ENCODE results near the gene KCTD1.
"Not testable (repeated sequence)": the region's sequence is repeated elsewhere in the genome, so short reads cannot be mapped to it uniquely, and the experiment has no call there.

Gene KCTD1

DNA sequence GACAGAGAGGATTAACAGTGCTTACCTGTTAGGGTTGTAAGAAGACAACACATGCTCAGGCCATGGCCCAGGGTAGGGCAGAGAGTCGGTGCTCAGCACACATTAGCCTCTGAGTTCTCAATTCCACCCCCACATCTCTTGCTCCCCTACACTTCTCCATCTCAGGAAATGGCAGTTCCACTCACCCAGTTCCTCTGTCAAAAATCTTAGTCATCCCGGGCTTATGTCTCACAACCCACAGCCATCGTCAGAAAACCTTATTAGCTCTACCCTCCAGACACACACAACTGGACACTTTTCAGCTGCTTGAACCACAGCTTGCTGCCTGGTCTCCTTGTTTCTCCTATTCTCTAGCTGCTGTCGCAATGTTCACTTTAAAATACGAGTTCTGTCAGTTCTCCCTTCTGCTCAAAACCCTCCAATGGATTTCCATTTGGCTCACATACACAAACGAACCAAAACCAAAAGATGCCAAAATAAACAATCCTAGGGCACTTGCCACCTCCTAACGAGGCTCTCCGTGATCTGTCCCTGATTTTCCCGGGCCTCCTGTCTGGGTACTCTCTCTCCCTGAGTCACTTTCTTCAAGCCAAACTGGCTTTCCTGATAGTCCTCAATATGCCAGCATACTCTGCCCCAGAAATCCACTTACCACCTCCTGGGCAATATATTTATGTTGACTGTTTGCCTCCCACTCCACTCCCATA lies 89.7 kb downstream of the KCTD1 start:
- DNase-seq (ENCODE audit: low read depth, low spot score) = no peak

DNA sequence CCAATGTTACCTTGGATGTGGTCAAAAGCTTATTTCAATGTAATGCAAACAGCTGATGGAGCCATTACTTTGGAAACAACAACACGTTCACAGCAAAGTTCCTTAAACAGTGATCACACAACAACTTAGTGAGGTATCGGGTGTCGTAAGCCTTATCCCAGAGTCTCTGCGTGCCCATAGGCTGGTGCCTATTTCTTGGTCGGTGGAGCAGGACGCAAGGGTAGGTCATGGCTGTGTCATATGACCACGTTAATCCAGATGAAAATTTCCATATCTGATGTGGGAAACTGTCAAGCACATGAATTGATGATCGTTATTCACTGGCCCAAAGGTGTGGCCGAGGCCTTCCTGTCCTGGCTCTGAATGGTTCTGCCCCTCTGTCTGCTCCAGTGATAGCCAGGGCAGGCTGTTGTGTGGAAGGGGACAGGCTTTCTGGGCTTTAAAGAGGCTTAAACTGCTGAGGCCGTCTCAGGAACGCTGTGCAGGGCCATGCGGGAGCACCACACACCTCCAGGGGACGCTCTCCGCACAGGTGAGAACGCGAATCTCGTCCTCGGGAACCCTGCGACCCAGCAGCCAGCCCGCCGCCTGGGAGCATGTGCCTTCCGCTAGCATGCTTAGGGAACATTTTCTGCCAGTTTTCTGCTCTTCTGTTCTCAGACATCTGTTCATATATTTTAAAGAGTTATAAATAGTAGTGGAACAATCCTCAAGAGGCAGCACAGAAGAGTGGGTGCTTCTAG lies 90.6 kb downstream of the KCTD1 start:
- no peak for DNase-seq (ENCODE audit: low read depth, low spot score)

DNA sequence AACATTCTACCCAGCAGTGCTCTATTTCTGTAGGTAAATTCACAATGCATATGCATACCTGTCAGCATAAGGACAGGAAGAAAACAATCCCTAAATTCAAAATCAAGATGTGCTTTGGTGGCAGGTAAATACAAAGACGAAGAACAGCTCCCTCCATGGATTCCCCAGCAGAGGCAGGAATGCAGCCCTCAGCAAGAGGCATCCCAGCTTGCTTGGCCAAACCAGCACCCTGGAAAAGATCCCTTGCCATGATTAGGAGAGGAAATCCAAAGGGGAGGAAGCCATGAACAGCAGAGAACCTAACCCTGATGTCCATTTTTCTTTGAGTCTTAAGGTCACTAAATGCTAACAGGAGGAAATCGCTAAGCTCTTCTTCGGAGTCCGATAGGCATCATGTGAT lies 91.2 kb downstream of the KCTD1 start:
- DNase-seq (ENCODE audit: low read depth, low spot score) = no peak

DNA sequence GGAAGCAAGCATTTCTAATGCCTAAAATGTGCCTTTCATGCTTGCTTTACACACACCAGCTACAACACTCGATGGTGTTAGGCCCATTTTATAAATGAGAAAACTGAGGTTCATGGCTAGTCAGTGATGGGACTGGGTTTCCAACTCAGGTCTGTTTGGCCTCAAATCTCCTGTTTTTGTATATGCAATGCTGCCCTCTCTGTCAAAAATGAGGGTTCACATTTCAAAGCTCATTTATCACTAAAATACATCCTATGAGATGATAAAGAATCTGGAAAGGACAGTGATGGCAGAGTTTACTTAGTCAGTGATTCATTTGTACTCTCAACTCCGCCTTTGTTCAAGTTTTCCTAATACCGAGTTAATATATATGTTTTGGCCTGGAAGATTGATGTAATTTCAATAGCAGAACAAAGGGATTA lies 92.3 kb downstream of the KCTD1 start:
- DNase-seq (ENCODE audit: low read depth, low spot score) = no peak

DNA sequence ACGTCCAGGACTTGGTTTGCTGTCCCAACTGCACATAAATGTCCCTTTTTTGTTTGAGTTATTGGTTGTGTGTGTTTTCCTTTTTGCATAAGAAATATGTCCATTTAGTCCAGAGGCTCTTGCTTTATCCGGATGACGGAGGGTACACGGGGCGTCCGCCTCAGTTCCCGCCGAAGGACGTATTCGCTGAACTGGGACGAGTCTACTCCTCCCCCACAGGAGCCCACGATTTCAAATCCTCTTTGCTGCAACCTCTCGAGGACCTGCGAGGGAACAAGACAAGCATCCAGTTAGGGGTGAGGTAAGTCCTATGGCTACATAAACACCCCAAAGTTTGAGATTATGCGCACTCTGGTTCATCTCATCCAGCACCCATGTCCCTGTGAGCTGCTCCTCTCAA lies 92.7 kb downstream of the KCTD1 start:
- DNase-seq (ENCODE audit: low read depth, low spot score) = no peak

DNA sequence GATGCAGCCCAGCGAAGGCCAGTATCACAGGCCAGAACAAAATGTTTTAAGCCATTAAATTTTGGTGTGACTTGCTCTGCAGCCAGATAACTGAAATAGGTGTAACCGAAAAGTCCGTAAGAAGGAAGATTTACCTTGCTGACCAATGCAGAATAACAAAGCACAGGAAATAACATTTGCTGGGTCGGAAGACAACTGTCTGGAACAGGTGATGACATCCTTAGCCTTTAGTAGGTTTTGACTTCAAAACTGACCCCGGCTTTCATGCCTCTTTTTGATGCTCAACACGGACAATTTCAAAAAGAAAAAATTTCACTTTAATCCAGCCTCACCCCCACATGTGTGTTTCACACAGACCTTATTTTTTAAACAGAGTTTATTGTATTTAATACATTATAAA lies 93.7 kb downstream of the KCTD1 start:
- no peak for DNase-seq (ENCODE audit: low read depth, low spot score)

DNA sequence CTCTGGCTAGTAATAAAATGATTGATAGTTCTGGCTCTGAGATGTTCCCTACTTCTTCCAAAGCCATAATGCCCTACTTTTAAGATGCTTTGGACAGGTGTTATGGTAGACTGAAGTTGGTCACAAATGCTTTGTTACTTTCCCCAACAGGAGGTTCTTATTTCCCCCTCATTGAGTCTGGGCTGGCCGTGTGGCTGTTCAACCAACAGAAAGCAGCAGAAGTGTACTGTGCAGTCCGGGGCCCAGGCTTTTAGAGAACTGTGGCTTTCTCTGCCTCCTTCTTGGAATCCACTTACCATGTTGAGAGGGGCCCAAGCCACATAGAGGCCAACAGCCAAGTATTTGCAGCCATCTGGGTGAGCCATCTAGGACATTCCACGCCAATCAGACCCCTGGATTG lies 94.2 kb downstream of the KCTD1 start:
- no peak for DNase-seq (ENCODE audit: low read depth, low spot score)

DNA sequence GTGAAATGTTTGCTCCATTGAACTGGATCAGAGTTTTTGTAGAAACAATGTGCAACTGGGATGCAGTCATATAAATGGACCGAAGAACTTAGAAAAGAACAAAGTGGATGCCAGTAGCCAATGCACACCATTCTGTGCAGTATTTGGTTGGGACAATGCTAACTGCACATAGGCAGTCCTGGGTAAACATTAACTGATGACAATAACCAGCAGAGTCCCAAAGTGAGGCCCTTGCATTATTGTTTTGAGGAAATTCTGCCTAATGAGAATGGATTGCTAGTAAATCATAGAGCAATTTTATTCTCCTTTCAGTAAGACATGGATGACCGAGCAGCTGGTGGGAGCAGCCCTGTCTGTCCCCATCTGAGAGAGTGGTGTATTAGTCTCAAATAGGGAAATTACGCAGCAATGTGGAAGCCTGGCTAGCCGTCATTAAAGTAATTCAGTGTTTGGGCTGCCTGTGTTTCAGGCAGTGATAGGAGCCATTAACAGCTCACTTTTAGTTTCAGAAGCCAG lies 94.9 kb downstream of the KCTD1 start:
- DNase-seq (ENCODE audit: low read depth, low spot score) = no peak

DNA sequence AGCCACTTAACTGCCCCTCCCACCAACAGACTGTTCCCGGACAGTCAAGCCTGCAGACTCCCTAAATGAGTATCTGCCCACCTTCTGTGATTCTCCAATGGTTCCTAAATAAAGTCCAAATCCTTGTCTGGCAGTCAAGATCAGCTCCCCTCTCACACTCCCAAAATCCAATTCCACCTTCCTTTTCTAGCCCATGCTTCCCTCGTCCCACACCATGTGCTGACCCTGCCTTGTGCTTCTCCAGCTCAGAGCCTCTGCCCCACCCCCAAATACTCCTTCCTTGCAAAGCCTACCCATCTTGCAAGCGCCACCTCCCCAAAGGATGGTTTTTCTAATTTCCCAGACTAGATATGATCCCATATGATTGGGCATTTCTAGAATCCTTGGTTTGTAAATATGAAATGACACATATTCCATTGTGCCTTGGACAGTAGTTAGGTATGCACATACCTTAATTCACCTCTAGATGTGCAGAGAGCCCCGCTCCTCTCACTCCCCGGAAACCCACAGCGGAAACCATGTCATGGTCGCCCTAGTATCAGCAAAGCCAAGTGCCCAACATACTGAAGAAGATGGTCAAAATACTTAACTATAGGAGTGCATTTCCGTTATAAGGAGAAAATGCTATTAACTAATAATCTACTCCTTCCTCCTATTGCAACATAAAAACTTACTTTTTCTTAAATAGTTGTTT lies 97.2 kb downstream of the KCTD1 start:
- no peak for DNase-seq (ENCODE audit: low read depth, low spot score)

DNA sequence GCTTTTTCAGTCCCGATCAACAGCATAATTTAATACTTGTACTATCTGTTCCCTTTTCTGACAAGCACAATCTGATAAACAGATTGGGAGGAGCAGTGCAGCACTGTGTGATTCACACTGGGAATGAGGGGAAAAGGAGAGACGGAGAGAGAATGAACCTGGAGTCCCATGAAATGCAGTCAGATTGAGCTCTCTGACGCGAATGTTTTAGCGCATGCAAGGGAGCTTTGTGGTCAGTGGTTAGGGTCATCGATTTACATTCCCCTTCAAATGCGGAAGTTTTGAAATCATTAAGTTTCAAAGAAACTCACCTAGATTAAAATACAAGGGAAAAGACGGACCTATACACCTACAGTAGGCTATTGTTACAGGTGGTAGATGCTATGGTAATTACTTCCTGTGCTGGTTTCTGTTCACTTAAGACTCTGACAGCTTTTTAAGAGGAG lies 99.6 kb downstream of the KCTD1 start:
- no peak for DNase-seq (ENCODE audit: low read depth, low spot score)

DNA sequence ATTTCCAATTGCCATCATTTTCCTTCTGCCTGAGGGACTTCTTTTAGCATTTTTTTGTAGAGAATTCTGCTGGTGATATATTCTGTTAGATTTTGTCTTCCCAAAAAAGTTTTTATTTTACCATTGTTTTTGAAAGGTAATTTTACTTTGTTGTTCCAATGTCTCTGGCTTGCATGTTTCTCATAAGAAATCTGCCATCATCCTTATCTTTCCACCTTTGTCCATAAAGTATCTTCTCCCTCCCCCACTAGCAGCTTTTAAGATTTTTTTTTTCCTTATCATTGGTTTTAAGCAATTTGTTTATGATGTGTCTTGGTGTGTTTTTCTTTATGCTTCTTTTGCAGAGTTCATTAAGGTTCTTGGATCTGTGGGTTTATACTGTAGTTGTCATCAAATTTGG lies 104.5 kb downstream of the KCTD1 start:
- no peak for DNase-seq (ENCODE audit: low read depth, low spot score)

DNA sequence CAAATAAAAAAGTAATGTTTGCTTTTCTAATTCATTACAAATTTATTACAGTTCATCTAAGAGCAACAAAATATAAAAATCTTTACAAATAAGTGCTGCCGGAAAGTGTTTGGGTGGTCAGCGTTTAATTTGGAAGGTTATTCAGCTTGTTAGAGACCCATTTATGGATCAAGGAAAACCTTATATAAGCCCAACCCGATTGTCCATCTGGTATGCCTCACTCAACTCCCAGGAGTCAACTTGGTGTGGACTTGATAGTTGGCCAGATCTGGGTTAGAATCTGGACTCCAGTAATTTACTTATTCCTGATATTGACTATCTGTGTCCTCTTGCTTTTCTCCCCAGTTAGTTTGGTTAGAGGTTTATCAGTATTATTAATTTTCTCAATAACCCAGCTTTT lies 106.2 kb downstream of the KCTD1 start:
- no peak for DNase-seq (ENCODE audit: low read depth, low spot score)

DNA sequence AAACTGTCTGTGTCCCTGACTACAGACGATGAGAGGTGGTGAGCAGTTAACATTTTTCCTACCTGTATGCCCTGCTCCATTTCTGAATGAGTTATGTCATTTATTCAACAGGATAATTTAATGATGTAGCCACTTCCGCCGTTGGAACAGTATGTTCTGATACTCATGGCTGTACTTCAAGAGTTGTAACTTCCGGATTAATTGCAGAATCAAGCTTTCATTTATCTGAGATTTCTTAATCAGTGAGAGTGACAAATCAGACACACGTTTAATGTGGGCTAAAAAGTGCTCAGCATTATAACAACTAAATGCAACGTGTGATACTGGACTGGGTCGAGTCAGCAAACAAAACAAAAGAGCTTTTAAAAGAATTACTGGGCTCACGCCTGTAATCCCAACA lies 107.7 kb downstream of the KCTD1 start:
- no peak for DNase-seq (ENCODE audit: low read depth, low spot score)

DNA sequence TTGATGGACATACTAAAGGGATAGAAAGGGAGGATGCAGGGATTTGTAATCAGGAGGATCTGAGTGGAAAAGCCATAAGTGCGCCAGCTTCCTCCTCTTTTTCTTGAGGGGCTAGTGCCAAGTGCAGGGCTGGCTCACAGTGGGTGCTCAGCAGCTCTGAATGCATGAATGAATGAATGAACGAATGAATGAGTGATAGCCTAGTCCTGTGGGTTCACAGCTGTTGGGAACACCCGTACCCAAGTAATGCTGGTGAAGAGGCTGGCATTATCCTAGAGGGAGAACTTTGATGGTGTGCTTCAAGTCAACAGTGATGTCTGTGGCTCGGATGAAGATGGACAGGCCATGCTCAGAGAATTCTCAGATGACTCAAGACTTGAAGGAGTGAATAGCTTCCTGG lies 108.8 kb downstream of the KCTD1 start:
- no peak for DNase-seq (ENCODE audit: low read depth, low spot score)

DNA sequence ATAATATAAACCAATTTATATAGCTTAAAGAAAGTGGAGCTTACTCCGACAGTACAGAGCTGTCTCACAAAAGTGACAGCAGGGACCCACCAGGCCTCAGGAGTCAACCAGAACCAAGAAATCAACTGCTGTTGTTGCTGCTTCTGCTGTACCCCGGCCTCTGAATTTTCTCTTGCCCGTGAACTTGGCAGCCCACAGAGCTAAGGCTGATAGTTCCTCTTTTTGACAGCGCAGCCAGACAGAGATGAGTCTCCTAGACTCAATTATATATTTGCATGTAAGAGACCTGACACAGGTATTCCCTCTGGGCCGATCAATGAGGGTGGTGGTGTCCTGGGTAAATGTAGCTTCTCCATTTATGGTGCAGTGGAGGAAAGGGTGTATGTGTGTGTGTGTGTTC lies 109.4 kb downstream of the KCTD1 start:
- DNase-seq (ENCODE audit: low read depth, low spot score) = no peak

DNA sequence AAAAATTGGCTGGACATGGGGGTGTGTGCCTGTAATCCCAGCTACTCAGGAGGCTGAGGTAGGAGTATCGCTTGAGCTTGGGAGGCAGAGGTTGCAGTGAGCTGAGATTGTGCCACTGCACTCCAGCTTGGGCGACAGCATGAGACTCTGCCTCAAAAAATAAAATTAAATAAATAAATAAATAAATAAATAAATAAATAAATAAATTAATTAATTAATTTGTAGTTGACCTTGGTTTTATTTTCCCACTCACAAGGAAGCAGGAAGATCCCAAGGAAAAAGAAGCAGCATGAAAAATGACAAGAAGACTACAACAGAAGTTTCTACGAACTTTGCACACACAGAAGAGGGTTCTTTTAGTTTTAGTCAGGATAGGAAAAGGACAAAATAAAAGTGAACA lies 110.7 kb downstream of the KCTD1 start:
- not testable (repeated sequence) for DNase-seq (ENCODE audit: low read depth, low spot score)

DNA sequence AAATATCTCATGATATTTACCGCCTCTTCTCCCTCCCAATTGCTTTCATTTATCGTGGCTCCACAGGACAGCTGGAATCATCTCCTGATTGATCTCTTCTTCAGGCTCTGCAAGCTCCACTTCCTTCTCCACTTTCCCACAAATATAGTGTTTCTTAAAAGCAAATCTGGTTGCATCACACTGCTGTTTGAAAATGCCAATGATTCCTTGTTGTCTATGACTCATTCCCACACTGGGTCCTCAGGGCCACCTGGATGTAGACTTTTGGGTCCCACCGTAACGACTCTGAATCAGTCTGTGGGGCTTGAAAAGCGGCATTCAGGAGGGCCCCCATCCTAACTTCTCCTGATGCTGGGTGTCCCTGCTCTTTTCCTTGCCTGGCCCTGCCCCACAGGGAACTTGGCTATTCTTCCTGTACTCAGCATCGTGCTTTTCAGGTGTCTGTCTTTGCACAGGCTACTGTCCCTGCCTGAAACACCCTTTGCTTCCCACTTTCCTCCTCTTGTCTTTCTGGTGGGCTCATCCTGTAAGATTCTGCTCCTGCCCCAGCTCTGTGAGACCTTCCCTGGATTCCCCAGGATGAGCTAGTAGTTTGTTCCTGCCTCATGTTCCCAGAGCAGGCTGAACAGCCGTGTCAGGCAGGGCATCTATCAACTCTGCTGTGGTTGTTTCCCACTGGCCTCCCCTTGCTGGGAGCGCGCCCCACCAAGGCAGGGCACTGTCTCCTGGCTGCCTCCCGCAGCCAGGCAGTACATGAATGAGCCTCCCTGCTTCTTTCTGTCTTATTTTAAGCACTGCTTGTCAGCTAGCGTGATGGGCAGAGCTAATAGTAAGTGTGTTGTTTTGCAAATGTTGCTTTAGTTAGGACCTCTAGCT lies 111.9 kb downstream of the KCTD1 start:
- no peak for DNase-seq (ENCODE audit: low read depth, low spot score)

DNA sequence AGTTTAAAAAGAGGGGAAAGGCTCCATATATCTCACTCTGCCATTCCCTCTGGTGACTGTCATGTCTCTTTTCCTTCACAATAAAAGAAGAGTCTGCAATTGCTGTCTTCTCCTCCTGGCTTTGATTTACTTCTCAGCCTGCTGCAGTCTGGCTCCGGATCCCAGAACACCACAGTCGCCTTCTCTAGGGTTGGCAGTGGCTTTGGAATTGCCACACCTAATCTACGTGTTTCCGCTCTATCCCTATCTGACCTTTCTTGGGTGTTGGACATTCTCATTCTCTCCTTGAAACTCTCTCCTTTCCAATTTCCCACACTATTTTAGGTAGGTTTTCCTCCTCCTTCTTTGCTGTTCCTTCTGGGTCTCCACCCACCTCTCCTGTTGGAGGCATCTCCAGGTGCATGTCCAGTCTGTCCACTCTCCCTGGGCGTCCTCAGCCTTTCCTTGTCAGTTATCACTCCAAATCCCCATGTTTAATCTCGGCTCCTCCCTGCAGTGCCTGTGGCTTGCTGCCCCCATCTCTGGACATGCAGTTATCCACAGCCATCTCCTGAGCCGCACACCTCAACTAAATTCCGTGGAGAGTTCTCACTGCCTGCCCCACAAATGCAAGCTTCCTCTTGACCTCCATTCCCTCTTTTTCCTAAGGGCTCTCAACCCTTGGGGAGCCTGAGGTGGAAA lies 112.8 kb downstream of the KCTD1 start:
- no peak for DNase-seq (ENCODE audit: low read depth, low spot score)

DNA sequence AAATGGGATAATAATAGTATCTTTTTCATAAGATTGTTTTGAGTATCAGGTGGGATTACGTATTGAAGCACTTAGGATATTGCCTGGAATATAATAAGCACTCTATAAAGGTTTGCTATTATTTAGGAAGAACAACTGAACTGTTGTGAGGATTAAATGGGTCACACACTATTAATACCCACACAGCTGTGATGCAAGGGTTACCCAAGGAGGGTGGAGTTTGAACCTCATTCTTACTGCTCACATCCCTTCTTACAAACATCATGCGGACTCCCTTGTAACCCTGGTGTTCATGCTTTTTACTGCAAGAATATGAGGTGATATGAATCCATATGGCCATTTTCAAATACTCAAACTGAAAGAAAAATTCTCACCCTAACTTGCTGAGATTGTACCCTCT lies 113.5 kb downstream of the KCTD1 start:
- DNase-seq (ENCODE audit: low read depth, low spot score) = no peak

DNA sequence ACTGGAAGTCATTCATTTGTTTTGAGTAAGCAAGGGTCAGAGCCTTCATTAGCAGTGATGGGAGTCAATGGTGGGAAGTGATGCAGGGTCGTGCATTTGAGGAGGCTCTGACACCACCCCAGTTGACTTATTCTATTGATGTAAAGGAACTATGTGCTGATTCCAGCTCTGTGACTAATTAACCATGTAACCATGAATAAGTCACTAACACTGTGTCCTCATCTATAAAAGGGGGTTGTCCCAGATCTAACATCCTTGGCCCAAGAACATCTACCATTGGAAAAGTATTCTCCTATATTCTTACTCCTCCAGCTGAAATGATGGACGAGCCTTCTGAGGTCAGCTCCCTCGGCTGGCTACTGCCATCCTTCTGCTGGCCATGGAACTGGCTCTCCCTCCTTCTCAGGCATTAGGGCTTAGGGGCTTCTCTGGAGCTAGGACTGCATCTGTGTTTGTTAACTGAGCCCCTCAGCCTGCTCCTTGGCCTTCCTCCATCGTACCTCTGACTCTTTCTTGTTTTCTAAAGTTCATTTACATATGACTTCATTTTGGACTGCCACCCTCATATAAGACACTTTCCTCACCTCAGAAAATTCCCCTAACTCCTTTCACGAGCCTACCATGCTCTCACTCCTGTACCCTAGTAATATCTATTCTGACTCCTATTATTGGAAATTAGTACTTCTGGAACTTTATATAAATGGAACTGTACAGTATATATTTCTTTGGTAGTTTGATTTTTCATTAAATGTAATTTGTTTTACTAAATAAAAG lies 115.5 kb downstream of the KCTD1 start:
- no peak for DNase-seq (ENCODE audit: low read depth, low spot score)

Measured in activated CD4-positive, CD25-positive, alpha-beta regulatory T cell treated with anti-CD3 and anti-CD28 coated beads, Interleukin-2, amount 50 U/mL, for 16 hours (primary cell).